NOMO-1 treated with dmso at 0.1 percent for 144 hours (cell line): ENCODE measurements around the gene GPX1.

Experiments
- DNase-seq: peaks from one replicate; lab custom pipeline; 2025; ENCODE audit not compliant: unreplicated experiment; lab: John Stamatoyannopoulos, UW

Gene GPX1

GRCh38 chr3:49313896-49314688, 44.1 kb downstream of the GPX1 start:
- DNase-seq = no peak

- DNase-seq = no peak
These were observed 46.9 kb downstream of the GPX1 start for GRCh38 chr3:49311283-49311682.

GRCh38 chr3:49310677-49311076, 47.5 kb downstream of the GPX1 start:
- DNase-seq = no peak
